ENCODE results near the gene LSM14A.
"Not testable (repeated sequence)": the region's sequence is repeated elsewhere in the genome, so short reads cannot be mapped to it uniquely, and the experiment has no call there.

LSM14A gene

GRCh38 chr19:34171877-34172660 is at the start of gene LSM14A:
TSS of gene LSM14A (plus strand) at chr19:34172504. CDS start at chr19:34172643, 139 bp downstream.
- peak; percentile 97 for DNase-seq

GRCh38 chr19:34124828-34125227 is 47.5 kb upstream of the LSM14A start:
- no peak for DNase-seq

DNA sequence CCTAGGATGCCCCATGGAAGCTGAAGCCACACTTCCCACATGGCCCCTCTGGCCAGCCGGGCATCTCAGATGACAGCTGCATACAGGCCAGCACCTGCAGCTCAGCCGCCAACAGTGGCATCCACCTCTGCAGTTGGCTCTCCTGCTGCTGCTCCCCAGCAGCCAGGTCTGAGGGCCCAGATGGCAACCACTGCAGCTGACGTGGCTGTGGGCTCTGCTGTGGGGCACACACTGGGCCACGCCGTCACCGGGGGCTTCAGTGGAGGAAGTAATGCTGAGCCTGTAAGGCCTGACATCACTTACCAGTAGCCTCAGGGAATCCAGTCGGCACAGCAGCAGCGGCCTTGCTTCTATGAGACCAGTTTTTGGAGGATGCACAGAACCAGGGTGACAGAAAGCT is 45.3 kb upstream of the LSM14A start:
- DNase-seq, result no peak

DNA sequence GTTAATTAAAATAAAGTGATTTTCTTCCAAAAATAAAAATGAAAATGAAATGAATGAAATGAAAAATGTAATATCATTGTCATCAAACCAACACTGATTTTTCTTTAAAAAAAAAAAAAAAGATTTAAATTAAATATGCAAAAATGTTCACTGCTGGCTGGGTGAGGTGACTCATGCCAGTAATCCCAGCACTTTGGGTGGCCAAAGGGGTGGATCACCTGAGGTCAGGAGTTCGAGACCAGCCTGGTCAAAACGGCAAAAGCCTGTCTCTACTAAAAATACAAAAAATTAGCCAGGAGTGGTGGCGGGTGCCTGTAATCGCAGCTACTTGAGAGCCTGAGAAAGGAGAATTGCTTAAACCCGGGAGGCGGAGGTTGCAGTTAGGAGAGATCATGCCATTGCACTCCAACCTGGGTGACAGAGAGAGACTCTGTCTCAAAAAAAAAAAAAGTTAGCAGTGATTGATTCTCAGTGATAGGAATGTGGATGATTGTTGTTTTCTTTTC is 44.6 kb upstream of the LSM14A start:
- DNase-seq, result no peak

DNA sequence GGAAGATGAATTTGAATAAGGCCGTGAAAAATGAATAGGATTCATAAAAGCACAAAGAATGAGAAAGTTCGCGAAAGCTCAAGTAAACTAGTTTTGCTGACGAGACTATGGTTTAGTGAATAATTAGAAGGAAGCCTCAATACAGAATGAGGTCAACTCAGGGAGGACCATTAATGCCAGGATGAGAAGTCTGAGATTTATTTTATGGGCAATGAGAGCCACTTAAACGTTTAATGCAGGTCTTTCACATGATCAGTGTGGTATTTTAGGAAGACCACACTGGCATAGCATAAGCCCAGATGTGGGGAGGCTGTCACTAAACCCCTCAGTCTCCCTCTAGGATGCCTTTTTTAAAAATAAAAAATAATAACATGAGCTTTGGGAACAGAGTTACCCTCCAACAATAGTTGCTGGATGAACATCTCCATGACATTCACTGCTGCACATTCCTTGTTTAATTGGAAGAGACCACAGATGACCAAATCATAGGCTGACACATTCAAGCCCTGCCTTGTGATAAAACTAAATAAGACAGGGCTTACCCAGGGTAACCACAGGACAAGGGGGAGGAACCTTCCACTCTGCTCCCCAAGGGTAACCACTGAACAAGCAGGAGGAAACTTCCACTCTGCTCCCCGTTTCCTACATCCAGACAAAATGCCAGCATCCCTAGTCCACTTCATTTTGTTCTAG is 43.6 kb upstream of the LSM14A start:
- no peak for DNase-seq

DNA sequence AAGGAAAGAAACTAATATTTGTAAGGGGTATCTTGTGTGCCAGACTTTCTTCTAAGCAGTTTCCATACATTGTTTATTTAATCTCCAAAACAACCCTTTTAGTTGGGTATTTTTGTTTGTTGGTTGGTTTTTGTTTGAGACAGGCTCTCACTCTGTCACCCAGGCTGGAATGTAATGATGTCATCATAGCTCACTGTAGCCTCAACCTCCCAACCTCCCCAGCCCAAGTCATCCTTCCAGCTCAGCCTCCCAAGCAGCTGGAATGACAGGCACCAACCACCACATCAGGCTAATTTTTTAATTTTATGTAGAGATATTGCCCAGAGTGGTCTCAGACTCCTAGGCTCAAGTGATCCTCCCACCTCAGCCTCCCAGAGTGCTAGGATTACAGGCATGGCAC is 41.2 kb upstream of the LSM14A start:
- no peak for DNase-seq

- not testable (repeated sequence) for DNase-seq
These were observed 40.2 kb upstream of the LSM14A start for GRCh38 chr19:34132145-34132544.

- DNase-seq, result not testable (repeated sequence)
These were observed 39.6 kb upstream of the LSM14A start for GRCh38 chr19:34132706-34133105.

DNA sequence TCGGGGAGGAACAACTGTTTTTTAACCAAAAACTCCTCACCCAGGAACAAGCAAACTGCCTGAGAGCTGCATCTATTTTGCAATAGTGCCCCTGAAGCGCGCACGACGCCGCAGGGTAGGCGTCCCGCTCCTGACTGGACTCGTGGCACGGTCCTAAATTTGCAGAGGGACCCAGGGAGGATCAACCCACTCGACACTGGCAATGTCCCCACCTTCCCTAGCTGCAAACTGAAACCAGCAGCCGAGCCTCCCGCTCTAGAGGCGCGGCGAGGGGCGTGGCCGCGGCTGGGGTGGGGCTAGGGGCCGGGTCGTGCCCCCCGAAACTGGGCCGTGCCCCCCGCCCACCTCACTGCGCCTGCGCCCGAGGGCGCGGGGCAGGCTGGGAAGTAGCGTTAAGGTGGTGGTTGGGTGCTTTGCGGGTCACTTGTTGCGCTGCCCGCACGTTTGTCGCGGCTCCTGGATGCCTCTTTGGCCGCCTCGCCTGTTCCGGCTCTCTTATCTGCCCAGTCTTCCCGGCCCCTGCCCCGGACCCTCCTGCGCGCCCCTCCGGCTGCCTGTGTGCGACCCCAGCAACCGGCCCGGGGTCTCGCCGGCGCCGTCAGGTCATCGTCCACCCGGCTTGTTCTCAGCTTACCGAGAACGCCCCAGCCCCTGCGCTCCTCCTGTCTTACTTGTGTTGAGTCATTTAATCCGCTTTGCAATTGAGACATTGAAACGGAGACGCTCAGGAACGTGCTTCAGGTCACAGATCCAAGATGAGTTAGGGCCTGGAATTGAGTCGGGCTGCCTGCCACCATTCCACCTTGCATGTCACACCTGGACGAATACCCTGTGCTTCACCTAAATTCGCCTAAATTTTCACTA is 37.9 kb upstream of the LSM14A start:
- DNase-seq, result peak; percentile 95

- DNase-seq, result no peak
These were observed 37.1 kb upstream of the LSM14A start for GRCh38 chr19:34135054-34135800.

DNA sequence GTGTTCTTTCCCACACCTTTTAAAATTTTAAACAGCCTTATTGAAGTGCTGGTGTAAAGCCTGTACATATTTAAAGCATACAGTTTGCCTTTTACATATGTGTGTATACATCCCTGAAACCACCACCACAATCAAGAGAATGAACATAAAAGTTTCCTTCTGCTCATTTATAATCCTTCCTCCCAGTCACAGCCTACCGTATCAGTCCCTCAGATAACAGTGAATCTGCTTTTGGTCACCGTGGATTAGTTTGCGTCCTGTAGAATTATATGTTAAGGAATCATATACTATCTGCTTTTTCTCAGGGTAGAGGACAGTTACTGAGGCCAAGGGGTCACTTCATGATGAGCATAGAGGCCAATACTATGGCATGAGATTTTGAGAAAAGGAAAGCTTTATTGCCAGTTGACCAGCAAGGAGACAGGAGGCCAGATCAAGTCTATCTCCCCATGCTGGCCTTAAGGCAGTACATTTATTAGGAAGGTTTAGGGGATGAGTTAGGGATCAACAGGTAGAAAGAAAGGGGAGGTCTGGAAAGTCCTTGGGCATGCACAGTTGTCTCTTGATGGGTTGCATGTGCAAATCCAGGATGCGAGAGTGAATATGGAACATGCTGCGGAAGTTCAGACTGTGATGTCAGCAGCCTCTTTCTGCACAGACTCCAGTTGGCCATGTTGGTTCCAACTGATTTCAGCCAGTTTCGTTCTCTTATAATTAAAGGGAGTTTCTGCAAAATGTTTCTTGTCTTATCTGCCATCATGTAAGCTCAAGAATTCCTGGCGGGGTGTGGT is 36.3 kb upstream of the LSM14A start:
- DNase-seq, result no peak

GRCh38 chr19:34141025-34141424 is 31.3 kb upstream of the LSM14A start:
- no peak for DNase-seq

DNA sequence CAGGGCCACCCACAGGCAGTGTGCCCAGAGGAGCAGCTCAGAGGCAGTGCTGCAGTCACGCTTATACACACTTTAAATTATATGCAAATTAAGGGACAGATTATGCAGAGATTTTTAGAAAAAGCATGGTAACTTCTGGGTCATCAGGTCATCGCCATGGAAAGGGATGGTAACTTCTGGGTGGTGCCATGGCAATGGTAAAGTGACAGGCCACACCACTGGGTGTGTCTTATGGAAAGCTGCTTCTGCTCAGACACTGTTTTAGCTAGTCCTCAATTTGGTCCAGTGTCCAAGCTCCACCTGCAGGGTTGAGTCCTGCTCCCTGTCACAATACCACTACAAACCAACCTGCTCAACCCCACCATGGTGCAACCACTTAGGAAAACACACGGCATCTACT is 29.9 kb upstream of the LSM14A start:
- DNase-seq, result no peak

DNA sequence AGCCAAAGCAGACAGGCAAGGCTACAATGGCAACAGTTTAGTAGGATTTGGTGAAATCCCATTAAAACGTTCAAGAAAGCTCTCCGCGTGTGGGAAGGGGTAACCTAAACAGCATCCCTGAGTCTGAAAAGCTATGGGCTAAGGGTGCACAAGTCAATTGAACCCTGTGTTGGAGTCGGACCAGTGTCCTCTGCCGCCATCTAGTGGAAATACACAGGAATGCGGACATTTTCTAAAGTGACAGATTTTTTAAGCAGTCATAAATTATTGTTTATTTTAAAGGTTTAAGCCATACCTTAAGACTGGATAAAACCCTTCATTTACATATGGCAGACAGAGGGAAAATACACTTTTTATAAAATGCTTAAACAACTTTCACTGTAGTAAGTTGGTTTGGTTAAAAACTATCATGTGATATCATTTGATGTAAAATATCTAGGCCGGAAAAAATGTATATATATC is 26.5 kb upstream of the LSM14A start:
- peak; percentile 75 for DNase-seq

DNA sequence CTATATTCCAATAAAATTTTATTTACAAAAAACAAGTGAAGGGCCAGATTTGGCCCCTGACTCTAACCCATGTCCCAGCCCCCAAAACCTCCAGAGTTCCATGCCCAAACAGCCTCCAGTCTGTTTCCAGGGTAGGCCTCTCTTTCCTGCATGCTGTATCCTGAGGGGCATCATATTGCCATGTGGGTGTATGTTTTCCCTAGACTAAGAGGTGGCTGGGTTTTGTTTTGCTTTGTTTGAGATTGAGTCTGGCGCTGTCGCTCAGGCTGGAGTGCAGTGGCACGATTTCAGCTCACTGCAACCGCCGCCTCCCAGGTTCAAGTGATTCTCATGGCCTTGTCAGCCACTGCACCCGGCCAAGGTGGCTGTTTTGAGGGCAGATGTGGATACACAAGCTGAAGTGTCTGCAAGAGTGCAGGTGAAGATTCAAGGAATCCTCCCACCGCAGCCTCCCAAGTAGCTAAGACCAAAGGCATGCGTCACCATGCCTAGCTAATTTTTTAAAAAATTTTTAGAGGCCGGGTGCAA is 23.6 kb upstream of the LSM14A start:
- peak; percentile 16 for DNase-seq

DNA sequence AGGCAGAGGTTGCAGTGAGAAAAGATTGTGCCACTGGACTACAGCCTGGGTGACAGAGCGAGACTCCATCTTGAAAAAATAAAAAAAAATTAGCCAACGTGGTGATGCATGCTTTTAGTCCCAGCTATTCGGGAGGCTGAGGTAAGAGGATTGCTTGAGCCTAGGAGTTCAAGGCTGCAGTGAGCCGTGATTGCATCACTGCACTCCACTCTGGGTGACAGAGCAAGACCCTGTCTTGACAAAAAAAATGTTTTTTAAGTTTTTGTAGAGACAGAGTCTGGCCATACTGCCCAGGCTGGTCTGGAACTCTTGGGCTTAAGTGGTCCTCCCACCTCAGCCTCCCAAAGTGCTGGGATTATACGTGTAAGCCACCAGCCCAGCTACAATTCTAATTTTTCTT is 22.4 kb upstream of the LSM14A start:
- no peak for DNase-seq

DNA sequence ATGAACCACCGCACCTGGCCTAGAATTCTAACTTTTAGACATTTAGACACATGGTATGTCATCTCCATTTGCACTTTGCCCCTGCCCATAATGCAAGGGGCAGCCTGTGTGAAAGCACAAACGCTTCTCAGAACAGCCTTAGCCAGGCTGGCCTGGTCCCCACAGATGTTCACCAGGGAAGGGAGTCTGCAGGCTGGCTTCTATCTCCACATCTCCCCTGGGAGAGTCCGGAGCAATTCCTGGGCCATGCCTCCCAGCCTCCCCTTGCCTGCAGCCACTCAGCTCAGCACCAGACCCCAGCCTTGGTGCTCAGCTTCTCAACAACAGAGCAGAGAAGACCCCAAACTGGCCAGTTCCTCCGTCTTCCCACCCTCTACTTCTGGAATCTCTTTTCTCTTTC is 21.7 kb upstream of the LSM14A start:
- no peak for DNase-seq

DNA sequence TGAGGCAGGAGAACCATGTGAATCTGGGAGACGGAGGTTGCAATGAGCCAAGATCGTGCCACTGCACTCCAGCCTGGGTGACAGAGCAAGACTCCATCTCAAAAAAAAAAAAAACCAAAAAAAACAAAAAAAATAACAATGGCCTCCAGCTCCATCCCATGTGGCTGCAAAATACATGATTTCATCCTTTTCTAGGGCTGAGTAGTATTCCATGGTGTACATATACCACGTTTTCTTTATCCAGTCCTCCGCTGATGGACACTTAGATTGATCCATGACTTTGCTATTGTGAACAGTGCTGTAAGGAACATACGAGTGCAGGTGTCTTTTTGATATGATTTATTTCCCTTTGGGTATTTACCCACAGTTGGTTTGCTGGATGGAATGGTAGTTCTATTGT is 20.9 kb upstream of the LSM14A start:
- no peak for DNase-seq

GRCh38 chr19:34154401-34154800 is 17.9 kb upstream of the LSM14A start:
- DNase-seq, result no peak

- no peak for DNase-seq
These were observed 16.6 kb upstream of the LSM14A start for GRCh38 chr19:34155686-34156085.

GRCh38 chr19:34158966-34159365 is 13.3 kb upstream of the LSM14A start:
- DNase-seq, result not testable (repeated sequence)
